A673 (cell line): ENCODE results near the gene RHO.

Source experiments
- CTCF ChIP-seq: fragments of 300-800, 200-600 bp; sonication (generic); conservative IDR thresholded peaks from 2 replicates; pipeline ENCODE4 v1.5.1; 2017; ENCODE audit warnings: low read depth, mild to moderate bottlenecking, antibody characterized with exemption, low read length, moderate library complexity, mixed read lengths
- EZH2 ChIP-seq: fragments of 200-600 bp; sonication (generic); IDR thresholded peaks from 2 replicates; pipeline ENCODE4 v1.6.1; 2017; ENCODE audit warnings: borderline replicate concordance, low read depth, mild to moderate bottlenecking, mixed read lengths, antibody characterized with exemption, low read length; ENCODE audit not compliant: poor library complexity, severe bottlenecking

DNA sequence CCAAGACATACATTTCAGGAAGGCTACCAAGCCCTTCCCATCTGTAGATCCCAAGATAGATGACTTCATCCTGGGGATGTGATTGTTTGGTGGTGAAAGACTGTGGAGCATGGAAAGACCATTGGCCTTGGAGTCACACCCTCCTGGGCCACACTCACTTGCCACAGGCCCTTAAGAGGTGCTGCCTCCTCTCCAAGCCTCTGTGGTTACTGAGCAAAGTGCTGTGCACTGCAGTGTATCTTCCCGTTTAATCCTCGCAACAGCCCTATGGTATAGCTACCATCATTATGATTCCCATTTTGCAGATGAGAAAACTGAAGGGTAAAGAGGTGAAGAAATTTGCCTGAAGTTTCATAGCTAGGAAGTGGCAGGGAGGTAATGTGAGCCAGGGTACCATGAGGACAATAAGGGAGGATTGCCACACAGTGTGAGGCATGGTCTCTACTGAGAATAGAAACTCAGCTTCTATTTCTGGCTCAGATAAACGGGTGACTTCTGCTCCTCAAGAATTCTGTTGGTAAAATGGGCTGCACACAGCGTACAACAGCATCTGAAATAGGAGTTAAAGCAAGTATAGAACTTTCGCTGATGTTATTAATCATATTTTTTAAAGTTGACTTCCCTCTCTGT is 23.9 kb upstream of the RHO start:
- TF ChIP-seq CTCF (no peak), EZH2 (no peak)
